Stimulated activated CD4-positive, alpha-beta T cell treated with anti-CD3 and anti-CD28 coated beads, Interleukin-4, amount 100 ng/mL, for 1 hour (primary cell): ENCODE measurements around the gene PHKB.
"Not testable (repeated sequence)": the region's sequence is repeated elsewhere in the genome, so short reads cannot be mapped to it uniquely, and the experiment has no call there.

ENCODE experiments used
- DNase-seq: peaks from one replicate; pipeline ENCODE4 v3.0.0-alpha.2; 2020

The PHKB gene

DNA sequence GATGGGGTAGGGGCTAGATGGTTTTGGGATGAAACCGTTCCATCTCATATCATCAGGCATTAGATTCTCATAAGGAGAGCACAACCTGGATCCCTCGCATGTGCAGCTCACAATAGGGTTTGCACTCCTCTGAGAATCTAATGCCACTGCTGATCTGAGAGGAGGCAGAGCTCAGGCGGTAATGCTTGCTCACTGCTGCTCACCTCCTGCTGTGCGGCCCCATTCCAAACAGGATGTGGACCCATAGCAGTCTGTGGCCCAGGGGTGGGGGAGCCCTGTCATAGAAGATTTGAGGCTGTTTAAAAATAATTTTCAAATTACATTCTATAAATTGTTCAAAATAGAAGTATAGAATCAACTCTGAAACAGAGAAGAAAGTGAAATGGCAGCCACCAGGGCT is 50.8 kb downstream of the PHKB start:
- DNase-seq, result no peak

DNA sequence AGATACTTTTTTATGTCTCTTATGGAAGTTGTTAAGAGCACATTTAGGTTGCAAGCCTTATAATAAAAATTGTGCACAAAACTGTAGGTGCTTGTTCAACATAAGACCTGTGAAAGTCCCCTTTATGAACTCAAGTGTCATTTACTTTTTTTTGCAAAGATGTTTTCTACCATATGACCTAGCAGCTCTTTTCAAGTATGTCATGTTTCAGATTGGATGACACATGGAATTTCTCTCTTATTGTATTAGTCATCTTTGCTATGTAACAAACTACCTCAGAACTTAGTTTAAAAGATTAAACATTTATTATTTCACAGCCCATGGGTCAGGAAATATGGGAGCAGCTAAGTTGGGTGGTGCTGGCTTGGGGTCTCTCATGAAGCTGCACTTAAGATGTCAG is 57.9 kb downstream of the PHKB start:
- DNase-seq, result no peak

DNA sequence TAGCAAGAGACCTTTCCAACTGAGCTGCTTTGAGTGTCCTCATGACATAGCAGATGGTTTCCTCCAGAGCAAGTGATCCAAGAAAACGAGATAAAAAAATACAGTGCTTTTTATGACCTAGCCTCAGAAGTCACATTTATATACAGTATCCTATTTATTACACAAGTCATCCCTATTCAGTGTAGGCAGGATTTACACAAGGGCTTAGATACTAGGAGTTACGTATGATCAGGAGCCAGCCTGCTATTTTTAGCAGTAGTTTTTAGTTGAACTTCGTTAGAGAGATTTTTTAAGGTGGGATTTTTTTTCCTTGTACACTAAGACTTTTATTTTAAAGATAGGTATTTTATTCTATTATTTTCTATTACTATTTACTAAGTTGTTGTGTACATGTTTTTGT is 58.4 kb downstream of the PHKB start:
- no peak for DNase-seq

DNA sequence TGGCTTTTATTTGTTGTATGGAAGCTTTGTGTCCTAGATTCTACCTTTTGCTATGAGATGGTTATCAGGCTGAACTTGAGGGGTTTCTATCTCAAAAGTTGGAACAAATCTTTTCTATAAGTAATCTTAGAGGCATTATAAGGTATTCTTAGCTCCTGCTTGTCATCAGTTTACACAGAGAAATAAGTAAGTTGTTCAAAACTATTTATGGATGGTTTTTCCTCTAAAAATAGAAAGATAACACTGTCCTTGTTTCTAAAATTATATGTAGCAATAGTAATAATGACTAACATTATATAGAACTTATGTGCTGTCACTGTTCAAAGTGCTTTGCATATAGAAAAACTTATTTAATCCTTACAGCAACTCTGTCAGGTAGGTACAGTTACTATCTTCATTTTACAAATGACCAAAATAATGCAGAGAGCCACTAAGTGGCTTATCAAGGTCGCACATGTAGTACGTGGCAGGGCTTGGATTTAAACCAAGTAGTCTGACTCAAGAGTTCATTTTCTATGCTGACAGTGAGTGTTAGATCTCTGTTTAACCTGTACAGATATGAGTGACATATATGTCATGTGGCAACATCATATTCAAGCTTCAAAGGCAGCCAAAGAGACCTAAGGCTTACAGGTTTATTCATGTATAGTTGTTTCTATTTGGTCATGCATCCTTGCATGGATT is 59.0 kb downstream of the PHKB start:
- DNase-seq, result no peak

GRCh38 chr16:47523342-47524006 is 62.3 kb downstream of the PHKB start:
- DNase-seq, result no peak

GRCh38 chr16:47524007-47524405 is 62.9 kb downstream of the PHKB start:
- DNase-seq, result no peak

- DNase-seq, result no peak
These were observed 67.3 kb downstream of the PHKB start for GRCh38 chr16:47528431-47528830.

- DNase-seq, result no peak
These were observed 72.7 kb downstream of the PHKB start for GRCh38 chr16:47533744-47534292.

DNA sequence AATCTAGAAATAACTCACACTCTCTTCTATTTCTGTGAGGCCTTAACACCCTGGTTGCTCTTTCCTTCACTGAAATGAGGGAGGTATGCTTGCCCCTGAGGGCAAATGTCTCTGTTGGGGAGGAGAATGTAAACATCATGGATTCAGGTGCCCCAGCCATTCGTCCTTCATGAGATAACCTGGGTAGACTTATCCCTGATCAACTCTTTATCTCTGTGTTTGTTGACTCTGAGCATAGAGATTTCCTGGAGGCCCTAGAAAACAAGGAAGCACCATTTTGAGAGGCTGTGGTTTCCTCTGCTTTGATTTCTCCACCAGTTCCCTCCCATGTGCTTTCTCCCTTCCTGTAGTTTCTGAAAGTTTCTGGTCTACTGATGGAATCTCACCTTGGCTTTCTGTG is 77.3 kb downstream of the PHKB start:
- no peak for DNase-seq

GRCh38 chr16:47539707-47540670 is 78.9 kb downstream of the PHKB start:
- not testable (repeated sequence) for DNase-seq

DNA sequence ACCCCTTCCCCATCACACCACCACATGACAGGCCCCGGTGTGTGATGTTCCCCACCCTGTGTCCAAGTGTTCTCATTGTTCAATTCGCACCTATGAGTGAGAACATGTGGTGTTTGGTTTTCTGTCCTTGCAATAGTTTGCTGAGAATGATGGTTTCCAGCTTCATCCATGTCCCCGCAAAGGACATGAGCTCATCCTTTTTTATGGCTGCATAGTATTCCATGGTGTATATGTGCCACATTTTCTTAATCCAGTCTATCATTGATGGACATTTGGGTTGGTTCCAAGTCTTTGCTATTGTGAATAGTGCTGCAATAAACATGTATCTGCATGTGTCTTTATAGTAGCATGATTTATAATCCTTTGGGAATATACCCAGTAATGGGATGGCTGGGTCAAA is 80.0 kb downstream of the PHKB start:
- not testable (repeated sequence) for DNase-seq

DNA sequence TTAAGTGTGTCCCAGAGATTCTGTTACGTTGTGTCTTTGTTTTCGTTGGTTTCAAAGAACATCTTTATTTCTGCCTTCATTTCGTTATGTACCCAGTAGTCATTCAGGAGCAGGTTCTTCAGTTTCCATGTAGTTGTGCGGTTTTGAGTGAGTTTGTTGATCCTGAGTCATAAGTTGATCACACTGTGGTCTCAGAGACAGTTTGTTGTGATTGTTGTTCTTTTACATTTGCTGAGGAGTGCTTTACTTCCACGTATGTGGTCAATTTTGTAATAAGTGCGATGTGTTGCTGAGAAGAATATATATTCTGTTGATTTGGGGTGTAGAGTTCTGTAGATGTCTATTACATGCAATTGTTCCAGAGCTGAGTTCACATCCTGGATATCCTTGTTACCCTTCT is 83.1 kb downstream of the PHKB start:
- DNase-seq, result not testable (repeated sequence)

DNA sequence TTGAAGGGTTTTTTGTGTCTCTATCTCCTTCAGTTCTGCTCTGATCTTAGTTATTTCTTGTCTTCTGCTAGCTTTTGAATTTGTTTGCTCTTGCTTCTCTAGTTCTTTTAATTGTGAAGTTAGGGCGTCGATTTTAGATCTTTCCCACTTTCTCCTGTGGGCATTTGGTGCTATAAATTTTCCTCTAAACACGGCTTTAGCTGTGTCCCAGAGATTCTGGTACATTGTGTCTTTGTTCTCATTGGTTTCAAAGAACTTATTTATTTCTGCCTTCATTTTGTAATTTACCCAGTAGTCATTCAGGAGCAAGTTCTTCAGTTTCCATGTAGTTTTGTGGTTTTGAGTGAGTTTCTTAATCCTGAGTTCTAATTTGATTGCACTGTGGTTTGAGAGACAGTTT is 90.1 kb downstream of the PHKB start:
- not testable (repeated sequence) for DNase-seq

DNA sequence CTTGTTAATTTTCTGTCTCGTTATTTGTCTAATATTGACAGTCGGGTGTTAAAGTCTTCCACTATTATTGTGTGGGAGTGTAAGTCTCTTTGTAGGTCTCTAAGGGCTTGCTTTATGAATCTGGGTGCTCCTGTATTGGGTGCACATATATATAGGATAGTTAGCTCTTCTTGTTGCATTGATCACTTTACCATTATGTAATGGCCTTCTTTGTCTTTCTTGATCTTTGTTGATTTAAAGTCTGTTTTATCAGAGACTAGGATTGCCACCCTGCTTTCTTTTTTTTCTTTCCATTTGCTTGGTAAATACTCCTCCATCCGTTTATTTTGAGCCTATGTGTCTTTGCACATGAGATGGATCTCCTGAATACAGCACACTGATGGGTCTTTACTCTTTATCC is 90.6 kb downstream of the PHKB start:
- not testable (repeated sequence) for DNase-seq

DNA sequence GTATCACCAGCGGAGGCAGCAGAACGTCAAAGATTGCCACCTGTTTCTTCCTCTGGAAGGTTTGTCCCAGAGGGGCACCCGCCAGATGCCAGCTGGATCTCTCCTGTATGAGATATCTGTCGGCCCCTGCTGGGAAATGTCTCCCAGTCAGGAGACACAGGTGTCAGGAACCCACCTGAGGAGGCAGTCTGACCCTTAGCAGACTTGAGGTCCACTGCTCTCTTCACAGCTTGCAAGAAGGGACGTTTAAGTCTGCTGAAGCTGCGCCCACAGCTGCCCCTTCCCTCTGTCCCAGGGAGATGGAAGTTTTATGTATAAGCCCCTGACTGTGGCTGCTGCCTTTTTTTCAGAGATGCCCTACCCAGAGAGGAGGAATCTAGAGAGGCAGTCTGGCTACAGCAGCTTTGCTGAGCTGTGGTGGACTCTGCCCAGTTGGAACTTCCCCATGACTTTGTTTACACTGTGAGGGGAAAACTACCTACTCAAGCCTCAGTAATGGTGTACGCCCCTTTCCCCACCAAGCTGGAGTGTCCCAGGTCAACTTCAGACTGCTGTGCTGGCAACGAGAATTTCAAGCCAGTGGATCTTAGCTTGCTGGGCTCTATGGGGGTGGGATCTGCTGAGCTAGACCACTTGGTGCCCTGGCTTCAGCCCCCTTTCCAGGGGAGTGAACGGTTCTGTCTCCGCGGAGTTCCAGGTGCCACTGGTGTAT is 92.9 kb downstream of the PHKB start:
- no peak for DNase-seq

- DNase-seq, result not testable (repeated sequence)
These were observed 93.5 kb downstream of the PHKB start for GRCh38 chr16:47554587-47554986.

- DNase-seq, result no peak
These were observed 100.2 kb downstream of the PHKB start for GRCh38 chr16:47561286-47561685.

DNA sequence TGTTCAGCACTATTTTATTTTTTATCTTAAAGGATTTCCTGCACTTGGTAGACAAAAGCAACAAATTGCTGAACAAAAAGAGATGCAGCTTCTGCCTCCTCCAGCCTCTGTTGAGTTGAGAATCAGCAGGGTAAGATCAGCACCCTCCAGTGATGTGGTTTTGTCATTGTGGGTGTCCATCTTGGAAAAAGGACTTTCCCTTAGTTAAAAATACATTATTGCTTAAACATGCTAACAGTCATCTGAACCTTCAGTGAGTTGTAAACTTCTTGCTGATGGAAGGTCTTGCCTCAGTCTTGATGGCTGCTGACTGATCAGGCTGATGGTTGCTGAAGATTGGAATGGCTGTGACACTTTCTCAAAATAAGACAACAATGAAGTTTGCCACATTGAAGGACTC is 101.2 kb downstream of the PHKB start:
- no peak for DNase-seq

DNA sequence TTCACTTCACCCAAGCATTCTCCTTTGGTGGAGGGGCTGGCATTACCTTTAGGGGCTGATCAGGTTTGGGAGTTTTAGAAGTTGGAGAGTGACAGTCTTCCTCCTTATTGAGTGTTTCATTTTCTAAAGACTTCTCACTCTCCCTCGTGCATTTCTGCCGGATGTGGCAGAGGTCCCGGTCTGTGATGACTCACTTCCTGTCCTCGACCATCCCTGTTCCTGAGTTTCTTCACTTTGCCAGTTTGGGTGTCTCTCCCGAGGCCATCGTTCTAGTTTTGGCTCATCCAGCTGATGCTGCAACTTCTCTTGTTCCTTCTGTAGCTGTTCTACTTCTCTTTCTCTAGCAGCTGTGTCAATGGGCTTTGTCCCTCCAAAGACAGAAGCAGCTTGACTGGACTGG is 104.3 kb downstream of the PHKB start:
- DNase-seq, result no peak

DNA sequence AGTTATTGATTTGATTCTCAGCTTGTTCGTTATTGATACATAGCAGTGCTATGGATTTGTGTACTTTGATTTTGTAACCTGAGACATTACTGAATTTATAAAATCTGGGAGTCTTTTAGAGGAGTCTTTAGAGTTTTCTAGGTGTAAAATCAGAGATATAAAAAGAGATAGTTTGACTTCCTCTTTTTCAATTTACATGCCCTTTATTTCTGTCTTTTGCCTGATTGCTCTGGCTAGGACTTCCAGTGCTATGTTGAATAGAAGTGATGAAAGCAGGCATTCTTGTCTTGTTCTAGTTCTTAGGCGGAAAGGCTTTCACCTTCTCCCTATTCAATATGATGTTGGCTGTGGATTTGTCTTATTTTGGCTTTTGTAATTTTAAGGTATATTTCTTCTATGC is 106.2 kb downstream of the PHKB start:
- DNase-seq, result no peak

DNA sequence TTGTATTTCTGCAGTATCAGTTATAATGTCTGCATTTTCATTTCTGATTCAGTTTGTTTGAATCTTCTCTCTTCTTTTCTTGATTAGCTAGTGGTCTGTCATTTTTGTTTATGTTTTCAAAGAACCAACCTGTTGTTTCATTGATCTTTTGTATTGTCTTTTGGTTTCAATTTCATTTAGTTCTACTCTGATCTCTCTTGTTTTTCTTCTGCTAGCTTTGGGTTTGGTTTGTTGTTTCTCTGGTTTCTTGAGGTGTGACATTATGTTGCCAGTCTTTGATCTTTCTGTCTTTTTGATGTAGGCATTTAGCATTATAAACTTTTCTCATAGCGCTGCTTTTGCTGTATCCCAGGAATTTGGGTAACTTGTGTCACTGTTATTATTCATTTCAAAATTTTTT is 107.2 kb downstream of the PHKB start:
- no peak for DNase-seq

DNA sequence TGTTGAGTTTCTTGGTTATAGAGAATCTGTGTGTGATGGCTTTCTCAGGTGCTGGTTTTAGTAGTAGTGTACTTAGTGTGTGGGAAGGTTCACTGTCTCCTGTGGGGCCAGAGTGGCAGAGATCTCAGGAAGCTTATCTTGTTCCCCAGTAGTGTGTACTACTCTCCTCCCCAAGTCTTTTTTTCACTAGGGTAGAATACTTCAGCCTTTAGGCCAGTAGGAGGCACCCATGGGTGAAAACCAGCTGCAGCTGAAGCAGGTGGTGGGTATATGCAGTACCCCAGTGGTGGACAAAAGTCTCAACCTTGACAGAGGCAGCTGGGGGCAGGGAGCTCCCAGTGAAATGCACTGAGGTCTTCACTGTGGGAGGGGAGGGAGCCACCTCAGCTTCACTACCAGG is 109.9 kb downstream of the PHKB start:
- DNase-seq, result no peak

DNA sequence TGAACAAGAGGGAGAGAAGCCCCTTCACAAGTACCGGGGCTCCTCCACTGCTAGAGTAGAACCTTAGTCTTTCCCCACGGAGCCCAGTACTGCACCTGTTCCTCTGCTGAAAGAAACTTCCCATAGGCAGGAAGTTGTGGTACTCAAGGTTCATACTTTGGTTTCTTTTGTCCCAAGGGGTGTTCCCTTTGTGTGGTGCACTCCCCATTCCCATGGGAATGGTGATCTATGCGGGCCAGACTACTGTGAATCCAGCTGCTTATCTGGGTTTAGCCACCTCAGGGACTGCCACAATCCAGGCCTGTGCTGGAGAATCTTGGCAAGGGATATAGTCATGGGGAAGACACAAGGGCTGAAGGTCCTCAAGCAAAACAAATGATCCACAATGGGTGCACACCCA is 110.6 kb downstream of the PHKB start:
- DNase-seq, result no peak
